Stimulated activated CD8-positive, alpha-beta memory T cell treated with anti-CD3 and anti-CD28 coated beads, Interleukin-15, amount 100 ng/mL, for 1 hour (primary cell): ENCODE results near the gene TWF1.
A peak's percentile ranks its signal among the peaks of the same experiment; 100 is the strongest.
"Not testable (repeated sequence)": the region's sequence is repeated elsewhere in the genome, so short reads cannot be mapped to it uniquely, and the experiment has no call there.

Source experiments
- DNase-seq: peaks from one replicate; pipeline ENCODE4 v3.0.0-alpha.2; 2020; ENCODE audit warnings: low read depth

TWF1 gene

DNA sequence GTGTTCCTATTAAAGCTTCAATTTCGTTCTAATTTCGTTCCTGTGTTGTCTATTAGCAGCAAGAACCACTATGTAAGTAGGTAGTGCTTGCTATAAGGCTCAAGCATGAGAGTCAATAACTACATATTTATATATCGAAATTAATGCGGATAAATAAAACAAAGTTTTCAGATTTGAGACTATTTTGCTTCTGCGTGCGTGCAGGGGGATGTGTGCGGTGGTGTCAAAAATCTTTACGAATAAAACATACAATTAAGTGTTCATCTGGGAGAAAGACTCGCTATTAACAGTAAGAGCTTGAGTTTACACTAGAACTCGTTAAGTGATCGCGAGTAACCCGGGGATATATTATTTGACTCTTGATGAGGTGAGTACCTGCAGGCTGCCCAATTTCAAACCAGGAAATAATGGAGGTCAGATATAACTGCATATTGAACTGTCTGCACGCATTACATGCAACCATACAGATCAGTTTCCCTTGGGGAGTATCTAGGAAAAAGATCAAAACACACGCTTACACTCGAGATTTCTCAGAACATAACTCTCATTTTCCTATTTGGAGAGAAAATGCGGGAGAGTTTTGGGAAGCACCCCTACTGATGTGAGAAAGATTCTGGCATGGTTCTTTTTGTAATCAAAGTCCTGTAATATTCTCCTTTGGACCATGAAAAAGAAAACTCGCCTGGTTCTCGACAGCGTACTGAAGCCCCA, 813 bp downstream of the TWF1 start:
- DNase-seq = no peak

DNA sequence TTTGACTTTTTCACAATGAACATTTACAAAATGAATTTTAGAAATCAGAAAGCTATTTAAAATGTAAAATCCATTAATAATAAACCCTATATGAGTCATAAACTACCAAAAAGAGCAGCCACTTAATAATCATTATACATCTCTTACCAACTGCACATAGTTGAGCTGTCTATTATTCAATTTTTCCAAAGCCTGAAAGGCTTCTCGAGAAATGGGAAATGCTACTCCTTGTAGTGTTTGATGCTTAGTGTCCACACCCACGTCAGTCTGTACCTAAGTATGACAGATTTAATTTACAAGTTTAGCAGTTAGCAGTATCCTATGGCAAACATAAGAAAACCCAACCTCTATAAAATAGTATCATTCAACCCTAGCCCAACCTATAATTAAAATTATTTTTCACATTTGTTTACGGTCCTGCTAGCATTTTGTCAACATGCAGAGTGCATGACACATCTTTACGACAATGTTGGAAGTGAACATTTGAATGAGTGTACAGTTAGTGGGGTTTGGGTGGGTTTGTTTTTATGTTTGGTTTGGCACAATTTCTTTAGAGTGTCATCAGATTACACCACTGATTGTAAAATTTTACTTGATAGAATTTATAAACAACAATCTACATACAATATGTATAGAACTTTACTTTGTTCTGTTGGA, 8.4 kb downstream of the TWF1 start:
- DNase-seq = no peak

DNA sequence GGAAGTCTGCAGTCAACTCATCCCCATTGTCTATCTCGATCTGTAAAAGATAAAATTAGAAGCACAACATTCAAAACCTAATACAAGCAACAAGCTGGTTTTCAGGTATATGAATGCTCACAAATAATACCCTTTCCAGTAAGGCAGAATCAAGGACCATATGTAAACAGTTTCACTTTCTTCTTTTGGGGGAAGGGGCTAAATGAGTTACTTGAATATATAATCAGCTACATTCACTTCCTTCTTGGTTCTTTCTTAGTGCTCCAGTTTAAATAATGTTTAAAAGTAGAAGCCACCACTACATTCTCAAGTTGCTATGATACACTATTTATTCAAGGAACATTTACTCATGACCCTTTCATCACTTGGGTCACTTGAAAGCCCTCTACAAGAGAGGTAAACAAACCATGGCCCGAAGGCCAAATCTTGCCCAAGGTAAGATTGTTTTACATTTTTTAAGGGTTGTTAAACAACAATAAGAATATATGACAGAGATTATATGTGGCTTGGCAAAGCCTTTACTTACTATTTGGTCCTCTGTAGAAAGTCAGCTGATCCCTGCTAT, 10.3 kb downstream of the TWF1 start:
- DNase-seq = no peak

DNA sequence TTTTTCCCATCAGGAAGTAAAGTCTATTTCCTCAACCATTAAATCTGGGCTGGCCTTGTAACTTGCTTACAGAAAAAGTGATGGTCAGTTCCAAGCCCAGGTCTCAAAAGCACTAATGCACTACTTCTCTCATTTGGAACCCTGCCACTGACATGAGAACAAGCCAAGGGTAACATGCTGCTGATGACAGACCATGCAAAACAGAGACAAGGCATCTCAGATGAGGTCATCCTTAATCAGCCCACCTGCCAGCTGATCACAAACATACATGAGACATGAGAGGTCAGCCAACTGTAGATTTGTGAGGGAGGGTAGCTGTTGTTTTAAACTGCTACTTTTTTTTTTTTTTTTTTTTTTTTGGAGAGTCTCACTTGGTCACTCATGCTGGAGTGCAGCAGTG, 16.2 kb downstream of the TWF1 start:
- no peak for DNase-seq

DNA sequence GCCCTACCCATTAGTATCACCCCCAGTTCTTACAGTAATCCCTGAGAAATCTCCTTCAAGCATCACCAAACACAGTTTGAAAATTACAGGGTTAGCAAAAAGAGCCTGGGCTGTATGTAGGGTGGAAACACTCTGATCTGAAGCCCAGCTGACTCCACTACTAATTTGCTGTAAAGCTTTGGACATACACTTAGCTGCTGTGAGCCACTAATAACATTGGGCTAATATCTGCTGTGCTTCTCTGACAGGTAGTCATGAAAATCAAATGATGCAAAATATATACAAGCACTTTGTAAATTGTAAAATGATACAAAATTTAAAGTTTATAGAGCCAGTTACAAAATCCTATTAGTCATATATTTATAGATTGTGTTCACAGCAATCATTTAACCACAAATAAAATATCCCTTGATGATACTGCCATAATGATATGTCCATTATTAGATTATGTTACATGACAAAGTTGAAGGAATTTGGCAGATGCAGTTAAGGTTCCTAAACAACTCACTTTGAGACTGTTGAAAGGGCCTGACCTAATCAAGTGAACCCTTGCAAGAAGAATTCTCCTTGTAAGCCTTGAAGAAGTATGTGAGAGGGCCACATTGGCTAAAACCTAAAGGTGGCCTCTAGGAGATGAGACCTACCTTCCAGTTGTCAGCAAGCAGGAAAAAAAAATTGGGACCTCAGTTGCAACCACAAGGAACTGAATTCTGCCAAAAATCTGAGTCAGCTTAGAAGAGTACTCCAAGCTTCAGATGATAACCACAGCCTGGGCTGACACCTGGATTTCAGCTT, 19.0 kb downstream of the TWF1 start:
- DNase-seq = no peak

DNA sequence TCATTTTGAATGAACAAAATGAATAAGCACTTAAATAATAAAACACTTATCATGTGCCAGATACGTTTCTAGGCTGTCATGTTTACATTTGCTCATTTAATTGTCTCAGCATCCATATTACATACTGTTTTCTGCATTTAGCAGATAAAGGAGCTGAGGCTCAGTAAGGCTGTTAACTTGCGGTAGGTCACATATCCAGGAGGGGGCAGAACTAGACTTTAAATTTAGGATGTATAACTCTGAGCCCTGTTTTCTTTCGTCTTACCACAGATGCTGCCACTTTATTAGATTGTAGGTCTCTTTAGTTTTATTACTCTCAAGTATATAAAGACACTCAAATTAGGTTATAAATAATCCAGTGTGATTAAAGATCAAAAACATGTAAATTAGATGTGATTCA, 29.6 kb downstream of the TWF1 start:
- DNase-seq = no peak

DNA sequence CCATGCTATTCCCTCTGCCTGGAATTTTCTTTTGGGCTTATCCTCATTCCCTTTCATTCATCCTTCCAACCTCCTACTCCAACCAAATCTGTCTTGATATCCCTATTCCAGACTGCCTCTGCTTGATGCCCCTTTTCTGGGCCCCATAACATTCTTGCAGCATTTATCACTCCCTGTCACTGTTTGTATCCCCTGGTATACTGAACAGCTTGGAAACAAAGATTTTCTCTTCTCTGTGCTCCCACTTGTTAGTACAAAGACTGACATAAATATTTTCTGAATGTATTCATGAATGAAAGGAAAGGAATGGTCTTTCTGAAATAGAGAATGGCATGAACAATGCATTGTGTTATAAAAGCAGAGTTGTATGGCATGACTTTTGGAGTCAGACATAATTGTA, 39.8 kb downstream of the TWF1 start:
- DNase-seq = no peak

DNA sequence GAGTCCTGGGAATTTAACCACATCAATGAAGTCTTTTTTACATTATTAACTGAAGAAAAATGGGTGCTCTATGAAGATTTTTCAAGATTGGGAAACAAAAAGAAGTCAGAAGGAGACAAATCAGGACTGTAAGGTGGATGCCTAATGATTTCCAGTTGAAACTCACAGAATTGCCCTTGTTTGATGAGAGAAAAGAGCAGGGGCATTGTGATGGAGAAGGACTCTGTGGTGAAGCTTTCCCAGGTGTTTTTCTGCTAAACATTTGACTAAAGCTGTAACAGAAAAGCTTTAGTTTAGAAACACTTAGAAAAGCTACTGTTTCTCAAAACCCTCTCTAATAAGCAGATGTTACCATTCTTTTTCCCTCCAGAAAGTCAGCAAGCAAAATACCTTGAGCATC, 41.6 kb downstream of the TWF1 start:
- no peak for DNase-seq

DNA sequence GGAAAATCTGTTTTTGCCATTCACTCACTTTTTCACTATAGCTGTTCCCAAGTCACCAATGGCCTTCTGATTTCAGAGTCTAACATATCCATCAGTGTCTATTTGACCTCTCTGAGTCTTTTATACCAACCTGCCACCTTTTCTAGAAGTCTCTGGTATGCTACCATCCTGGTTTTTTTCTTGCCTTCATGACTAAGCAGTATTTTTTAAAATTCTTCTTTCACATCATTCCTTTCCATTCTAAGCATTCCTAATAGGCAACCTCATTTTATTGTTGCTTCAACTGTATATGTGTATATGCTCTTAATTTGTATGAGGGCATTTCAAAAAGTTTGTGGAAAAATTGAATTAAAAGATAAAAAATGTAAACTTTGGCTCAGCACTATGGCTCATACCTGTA, 42.3 kb downstream of the TWF1 start:
- no peak for DNase-seq

DNA sequence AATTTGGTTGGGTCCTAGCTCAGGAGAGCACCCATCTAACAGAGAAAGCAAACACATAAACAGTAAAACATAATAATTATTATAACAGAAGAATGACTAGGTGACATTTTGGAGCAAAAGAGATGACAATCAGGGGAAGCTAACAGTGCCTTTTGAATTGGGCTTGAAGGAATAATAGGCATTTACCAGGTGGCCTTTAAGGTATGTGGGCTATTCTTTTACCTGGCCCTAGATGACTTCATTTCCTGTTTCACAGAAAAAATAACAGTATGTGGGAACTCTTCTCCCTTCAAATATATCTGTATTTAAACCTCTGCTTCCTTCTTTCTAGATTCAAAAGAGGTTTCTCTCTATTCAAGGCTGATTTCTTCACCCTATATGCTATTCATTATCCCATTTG, 43.5 kb downstream of the TWF1 start:
- DNase-seq = no peak

DNA sequence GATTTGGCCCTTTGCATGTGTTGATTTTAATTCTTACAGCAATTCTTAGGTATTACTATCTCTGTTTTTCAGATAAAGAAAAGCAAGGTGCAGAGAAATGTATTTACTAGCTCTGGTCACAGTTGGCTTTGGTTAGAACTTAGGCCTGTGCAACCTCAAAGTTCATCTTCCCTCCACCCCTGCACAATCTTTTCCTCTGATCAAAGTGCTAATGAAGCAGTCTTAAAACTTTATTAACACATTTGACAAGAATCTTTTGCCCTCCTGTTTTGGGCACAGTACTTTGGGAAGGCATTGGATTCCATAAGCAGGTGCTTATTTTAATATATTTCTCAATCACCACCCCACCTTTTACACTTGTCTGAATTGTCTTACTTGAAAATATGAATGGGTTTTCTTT, 44.6 kb downstream of the TWF1 start:
- no peak for DNase-seq

DNA sequence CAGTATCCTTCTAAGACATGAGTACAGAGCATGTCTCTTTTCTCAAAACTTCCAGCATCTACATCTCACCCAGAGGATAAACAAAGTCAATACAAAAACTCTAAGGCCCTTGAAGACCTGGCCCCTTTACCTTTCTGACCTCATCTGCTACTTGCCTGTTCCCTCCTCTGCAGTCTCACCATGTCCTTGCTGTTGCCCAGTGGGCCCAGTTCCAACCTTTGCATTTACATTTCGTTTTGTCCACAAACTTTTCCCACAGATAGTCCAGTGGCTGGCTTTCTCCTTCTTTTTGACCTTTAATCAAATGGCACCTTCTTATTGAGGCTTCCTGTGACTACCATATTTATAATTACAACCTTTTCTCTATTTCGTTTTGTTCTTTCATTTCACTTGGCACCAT, 45.7 kb downstream of the TWF1 start:
- no peak for DNase-seq

DNA sequence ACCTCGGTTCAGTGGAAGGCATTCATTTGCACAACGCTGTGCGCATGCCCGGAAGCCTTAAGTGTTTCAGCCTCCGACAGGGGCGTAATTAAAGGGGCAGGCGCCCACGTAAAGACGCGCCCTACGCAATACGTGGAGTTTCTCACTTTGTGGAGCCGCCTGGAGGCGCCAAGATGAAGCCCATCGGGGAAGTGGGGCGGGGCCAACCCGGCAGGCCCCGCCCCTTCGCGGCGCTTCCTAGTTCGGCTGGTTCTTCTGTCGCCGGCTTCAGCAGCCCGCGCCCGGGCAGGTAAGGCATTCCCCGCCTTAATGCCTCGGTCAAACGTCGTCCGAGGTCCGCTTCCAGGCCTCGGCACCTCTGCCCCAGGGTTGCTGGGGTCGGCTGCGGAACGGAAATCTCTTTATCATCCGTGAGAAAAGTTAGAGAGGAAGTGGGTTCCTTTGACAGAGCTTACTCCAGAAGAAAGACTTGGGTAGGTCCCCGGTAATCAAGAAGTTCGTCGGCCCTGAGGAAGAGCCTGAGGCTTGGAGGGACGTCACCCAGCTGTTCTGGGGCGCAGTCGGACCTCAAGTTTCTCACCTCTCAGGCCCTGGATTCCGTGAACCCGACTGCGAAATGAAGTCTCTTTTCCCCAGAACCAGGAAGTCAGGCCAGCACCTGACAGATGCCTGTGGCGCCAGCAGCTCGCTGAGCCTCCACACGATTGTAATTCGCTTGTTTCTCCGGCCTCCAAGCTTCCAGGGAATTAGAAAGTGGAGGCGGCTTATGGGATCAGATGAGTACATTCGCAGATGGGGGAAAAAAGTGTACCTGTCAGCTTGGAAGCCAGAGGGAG, 47.2 kb downstream of the TWF1 start, which contains the start of the genes IRAK4 and PUS7L:
Gene IRAK4 (plus strand): TSS at position 224 of the 836 bp plus-strand sequence. CDS start 9,161 bp downstream, outside the sequence.
Gene PUS7L (minus strand): TSS at position 63 of the 836 bp plus-strand sequence. CDS start 3,545 bp downstream, outside the sequence.
- DNase-seq = peak; percentile 87

DNA sequence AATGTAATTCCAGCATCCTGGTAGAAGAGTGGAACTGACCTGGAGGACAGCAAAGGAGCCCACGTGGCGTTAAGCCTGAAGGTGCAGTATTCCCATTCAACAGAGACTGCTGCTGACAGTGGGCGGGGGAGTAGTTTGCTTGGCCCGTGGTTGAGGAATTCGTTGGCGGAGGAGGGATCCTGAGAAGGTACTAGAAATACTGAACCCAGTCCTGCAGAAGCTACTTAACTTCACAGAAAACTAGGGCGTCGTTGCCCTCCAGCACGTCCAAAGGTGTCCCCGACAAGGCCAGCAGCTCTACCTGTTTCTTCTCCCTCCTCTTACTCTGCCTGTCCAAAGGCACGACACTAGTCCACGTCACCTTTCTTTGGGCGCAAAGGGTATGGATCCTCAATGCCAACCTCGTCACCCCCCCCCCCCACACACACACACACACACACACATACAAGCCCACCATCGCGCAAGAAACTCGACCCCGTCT, 47.8 kb downstream of the TWF1 start:
- peak; percentile 2 for DNase-seq

DNA sequence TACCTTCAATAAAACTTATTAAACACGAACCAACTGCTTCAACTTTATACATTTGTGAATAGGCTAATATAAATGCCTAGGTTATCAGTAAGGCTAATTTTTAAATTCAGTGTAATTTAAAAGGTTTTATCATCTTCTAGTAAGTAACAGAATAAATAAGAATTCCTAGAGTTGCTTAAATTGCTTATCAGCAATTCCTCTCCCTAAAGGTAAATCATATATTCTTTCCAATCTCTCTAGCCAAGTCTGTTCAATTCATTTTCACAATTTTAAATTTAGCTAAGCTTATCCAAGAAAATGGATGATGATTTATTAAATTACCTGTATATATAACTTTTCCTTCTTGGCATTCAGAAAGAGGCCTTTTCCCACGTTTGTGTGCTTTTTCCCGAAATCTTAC, 52.1 kb downstream of the TWF1 start:
- no peak for DNase-seq

DNA sequence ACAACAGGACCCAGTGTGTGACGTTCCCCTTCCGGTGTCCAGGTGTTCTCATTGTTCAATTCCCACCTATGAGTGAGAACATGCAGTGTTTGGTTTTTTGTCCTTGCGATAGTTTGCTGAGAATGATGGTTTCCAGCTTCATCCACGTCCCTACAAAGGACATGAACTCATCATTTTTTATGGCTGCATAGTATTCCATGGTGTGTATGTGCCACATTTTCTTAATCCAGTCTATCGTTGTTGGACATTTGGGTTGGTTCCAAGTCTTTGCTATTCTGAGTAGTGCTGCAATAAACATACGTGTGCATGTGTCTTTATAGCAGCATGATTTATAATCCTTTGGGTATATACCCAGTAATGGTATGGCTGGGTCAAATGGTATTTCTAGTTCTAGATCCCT, 54.8 kb downstream of the TWF1 start:
- DNase-seq = not testable (repeated sequence)

DNA sequence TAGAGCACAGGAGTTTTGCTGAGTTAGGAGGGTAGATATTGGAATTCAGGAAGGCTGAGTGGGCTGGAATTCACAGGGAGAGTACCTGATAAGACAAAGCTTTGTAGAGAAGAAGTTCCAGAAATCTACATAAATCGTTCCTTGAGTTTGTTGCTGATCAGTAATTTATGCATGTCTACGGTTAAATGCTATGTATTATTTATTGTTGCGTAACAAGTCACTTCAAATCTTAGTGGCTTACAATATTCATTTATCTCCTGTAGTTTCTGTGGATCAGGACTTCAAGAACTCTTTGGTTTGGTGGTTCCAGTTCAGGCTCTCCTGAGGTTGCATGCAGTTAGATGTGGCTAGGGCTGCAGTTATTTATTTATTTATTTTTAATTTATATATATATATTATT, 55.3 kb downstream of the TWF1 start:
- no peak for DNase-seq

DNA sequence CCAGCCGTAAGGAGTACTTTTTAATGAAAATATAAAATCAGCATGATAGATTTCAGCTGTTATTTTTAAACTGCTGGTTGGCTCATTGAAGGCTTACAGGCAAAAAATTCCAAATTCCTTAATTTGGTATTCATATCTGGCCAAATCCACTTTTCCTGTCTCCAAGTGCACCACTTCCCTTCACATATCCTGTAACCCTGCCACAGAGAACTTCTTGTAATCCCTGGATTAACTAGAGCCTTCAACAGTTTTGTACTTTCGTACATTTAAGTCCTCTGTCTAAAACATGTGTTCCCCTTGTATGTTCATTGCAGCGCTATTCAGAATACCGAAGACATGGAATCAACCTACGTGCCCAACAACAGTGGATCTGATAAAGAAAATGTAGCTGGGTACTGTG, 57.1 kb downstream of the TWF1 start:
- DNase-seq = no peak

DNA sequence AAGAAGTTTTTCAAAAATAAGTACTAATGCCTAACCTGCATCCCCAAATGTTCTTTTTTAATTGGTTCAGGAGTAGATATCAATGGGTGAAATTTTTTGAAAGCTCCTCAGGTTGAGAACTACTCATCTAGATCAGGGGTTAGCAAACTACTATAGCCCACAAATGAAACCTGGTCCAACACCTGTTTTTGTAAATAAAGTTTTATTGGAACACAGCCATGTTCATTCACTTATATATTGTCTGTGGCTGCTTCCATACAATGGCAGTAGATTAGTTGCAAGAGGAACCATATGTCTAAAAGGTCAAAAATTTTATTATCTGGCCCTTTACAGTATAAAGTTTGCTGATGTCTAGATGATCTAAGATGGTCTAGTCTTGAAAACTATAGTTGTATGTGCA, 61.3 kb downstream of the TWF1 start:
- DNase-seq = no peak
